ENCODE results near the gene CORIN. TPM values are rescaled to one million over a fixed set of nuclear protein-coding genes. Genes with fewer than 3 reads are reported as not detected.

CORIN gene
- total and polyA plus RNA-seq, 4 donors: 0.13 to 1.5 (median 0.68) TPM

DNA sequence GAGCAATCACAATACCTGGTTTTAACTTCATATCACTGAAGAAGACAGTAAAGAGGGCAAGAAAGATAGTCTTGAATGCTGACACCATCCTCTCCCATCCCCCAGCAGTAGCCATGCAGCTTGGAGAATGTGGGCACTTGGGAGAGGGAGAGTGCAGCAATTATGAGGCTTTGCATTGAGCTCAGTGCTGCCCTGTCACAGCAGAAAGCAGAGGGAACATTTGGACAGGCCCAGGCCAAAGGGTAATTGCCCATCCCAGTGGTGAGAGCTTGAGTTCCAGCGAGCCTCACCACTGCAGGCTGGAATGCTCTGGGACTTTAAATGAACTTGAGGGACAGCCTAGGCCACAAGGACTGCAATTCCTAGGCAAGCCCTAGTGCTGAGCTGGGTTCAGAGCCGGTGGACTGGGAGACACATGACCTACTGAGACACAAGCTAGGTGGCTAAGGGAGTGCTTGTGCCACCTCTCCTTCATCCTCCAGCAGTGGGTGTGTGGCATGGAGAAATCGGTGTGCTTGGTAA is 36.3 kb downstream of the CORIN start:
- H3K4me3 ChIP-seq (ENCODE audit: low read length in 2 of 2): no peak overlapping the region
- H3K27me3 ChIP-seq (ENCODE audit: control insufficient read depth in 1 of 2, insufficient read depth in 2 of 2, low read length in 1 of 2): no peaks in the 10 kb centered on the region
- DNase-seq (no peak), ATAC-seq (ENCODE audit: low FRiP score) (no peak)
- H3K9me3 ChIP-seq (ENCODE audit: control insufficient read depth, low read length): no peaks in the 10 kb centered on the region
- 76 to 79% methylated on average over 3 of the region's 3 CpGs for WGBS, 2 donors
- H3K36me3 ChIP-seq (ENCODE audit: control insufficient read depth in 1 of 2, insufficient read depth in 2 of 2, low read length in 1 of 2): no peaks in the 10 kb centered on the region
- H3K4me1 ChIP-seq (ENCODE audit: control insufficient read depth in 1 of 2, insufficient read depth in 2 of 2, low read length in 2 of 2): no peaks in the 10 kb centered on the region
- no peak overlapping the region for H3K27ac ChIP-seq (ENCODE audit: low read depth in 1 of 2, low read length in 2 of 2)
- intact Hi-C loops (cut with DNase I): no loop called here

- WGBS, 2 donors: 64 to 70% methylated on average over 3 of the region's 3 CpGs
- Histone ChIP-seq H3K4me3 (ENCODE audit: low read length in 2 of 2) (no peak overlapping the region), H3K9me3 (ENCODE audit: control insufficient read depth, low read length) (no peaks in the 10 kb centered on the region), H3K4me1 (ENCODE audit: control insufficient read depth in 1 of 2, insufficient read depth in 2 of 2, low read length in 2 of 2) (no peaks in the 10 kb centered on the region), H3K27ac (ENCODE audit: low read depth in 1 of 2, low read length in 2 of 2) (no peak overlapping the region), H3K36me3 (ENCODE audit: control insufficient read depth in 1 of 2, insufficient read depth in 2 of 2, low read length in 1 of 2) (no peaks in the 10 kb centered on the region), H3K27me3 (ENCODE audit: control insufficient read depth in 1 of 2, insufficient read depth in 2 of 2, low read length in 1 of 2) (no peaks in the 10 kb centered on the region)
- DNase-seq: no peak
- ATAC-seq (ENCODE audit: low FRiP score): no peak
- intact Hi-C loops (cut with DNase I): no loop called here
Observed at GRCh38 chr4:47798165-47798564, 39.7 kb downstream of the CORIN start.

- intact Hi-C loops (cut with DNase I): no loop called here
- Histone ChIP-seq H3K27ac (ENCODE audit: low read depth in 1 of 2, low read length in 2 of 2) (no peak overlapping the region), H3K27me3 (ENCODE audit: control insufficient read depth in 1 of 2, insufficient read depth in 2 of 2, low read length in 1 of 2) (no peaks in the 10 kb centered on the region), H3K4me3 (ENCODE audit: low read length in 2 of 2) (no peak overlapping the region), H3K36me3 (ENCODE audit: control insufficient read depth in 1 of 2, insufficient read depth in 2 of 2, low read length in 1 of 2) (no peaks in the 10 kb centered on the region), H3K9me3 (ENCODE audit: control insufficient read depth, low read length) (no peaks in the 10 kb centered on the region), H3K4me1 (ENCODE audit: control insufficient read depth in 1 of 2, insufficient read depth in 2 of 2, low read length in 2 of 2) (no peaks in the 10 kb centered on the region)
- ATAC-seq (ENCODE audit: low FRiP score) (no peak), DNase-seq (no peak)
- 66 to 73% methylated on average over 2 of the region's 2 CpGs for WGBS, 2 donors
Observed at GRCh38 chr4:47791965-47792364, 45.9 kb downstream of the CORIN start.

DNA sequence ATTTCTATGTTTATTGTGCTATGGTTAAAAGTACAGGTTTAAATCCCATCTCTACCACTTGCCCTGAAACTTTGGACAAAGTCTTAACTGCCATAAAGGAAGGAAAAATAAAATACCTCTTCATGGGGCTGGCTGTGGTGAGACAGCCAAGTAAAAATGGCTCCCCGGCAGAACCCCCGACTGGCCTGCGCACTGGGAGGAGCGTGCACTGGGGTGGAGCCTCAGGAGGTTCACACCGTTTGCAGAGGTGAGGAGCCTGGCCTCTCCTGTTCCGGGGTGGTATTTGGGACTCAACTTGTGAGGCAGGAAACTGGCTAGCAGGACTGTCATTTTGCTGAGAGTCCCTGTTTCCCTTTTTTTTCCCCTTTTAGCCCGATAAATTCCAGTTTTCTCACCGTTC is 47.8 kb downstream of the CORIN start:
- ATAC-seq (ENCODE audit: low FRiP score): no peak
- 85 to 88% methylated on average over 8 of the region's 8 CpGs for WGBS, 2 donors

DNA sequence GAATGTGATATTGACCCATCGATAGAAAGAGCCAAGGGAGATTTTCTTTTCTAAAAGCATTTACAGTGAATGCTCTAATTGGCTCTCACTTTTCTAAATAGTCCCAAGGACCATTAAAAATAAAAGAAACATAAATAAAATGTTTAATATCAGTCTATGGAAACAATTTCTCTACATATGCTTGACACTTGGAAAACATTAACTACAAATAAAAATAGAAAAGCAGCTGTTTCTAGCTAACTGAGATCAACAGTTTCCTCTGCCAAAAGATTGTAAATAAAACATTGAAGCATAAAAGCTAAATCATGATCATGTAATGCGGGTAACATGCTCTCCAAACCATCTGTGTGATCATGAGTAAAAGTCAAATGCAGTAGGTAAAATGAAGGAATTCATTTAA is 49.7 kb downstream of the CORIN start:
- Histone ChIP-seq H3K36me3 (ENCODE audit: control insufficient read depth in 1 of 2, insufficient read depth in 2 of 2, low read length in 1 of 2) (no peaks in the 10 kb centered on the region), H3K27ac (ENCODE audit: low read depth in 1 of 2, low read length in 2 of 2) (no peak overlapping the region), H3K27me3 (ENCODE audit: control insufficient read depth in 1 of 2, insufficient read depth in 2 of 2, low read length in 1 of 2) (no peaks in the 10 kb centered on the region), H3K4me3 (ENCODE audit: low read length in 2 of 2) (no peak overlapping the region), H3K9me3 (ENCODE audit: control insufficient read depth, low read length) (no peaks in the 10 kb centered on the region), H3K4me1 (ENCODE audit: control insufficient read depth in 1 of 2, insufficient read depth in 2 of 2, low read length in 2 of 2) (no peaks in the 10 kb centered on the region)
- intact Hi-C loops (cut with DNase I): no loop called here
- DNase-seq: no peak
- no peak for ATAC-seq (ENCODE audit: low FRiP score)
- 79 to 81% methylated on average over 2 of the region's 2 CpGs for WGBS, 2 donors

More for the DNA sequence above, 47.8 kb downstream of the CORIN start:
- H3K36me3 ChIP-seq (ENCODE audit: control insufficient read depth in 1 of 2, insufficient read depth in 2 of 2, low read length in 1 of 2): no peaks in the 10 kb centered on the region
- H3K4me3 ChIP-seq (ENCODE audit: low read length in 2 of 2): no peak overlapping the region
- H3K27me3 ChIP-seq (ENCODE audit: control insufficient read depth in 1 of 2, insufficient read depth in 2 of 2, low read length in 1 of 2): no peaks in the 10 kb centered on the region
- H3K4me1 ChIP-seq (ENCODE audit: control insufficient read depth in 1 of 2, insufficient read depth in 2 of 2, low read length in 2 of 2): no peaks in the 10 kb centered on the region
- H3K9me3 ChIP-seq (ENCODE audit: control insufficient read depth, low read length): no peaks in the 10 kb centered on the region
- no peak for DNase-seq
- intact Hi-C loops (cut with DNase I): no loop called here
- H3K27ac ChIP-seq (ENCODE audit: low read depth in 1 of 2, low read length in 2 of 2): no peak overlapping the region

GRCh38 chr4:47786958-47787370 is 50.9 kb downstream of the CORIN start:
- H3K36me3 ChIP-seq (ENCODE audit: control insufficient read depth in 1 of 2, insufficient read depth in 2 of 2, low read length in 1 of 2): no peaks in the 10 kb centered on the region
- intact Hi-C loops (cut with DNase I): no loop called here
- DNase-seq (no peak), ATAC-seq (ENCODE audit: low FRiP score) (no peak)
- H3K9me3 ChIP-seq (ENCODE audit: control insufficient read depth, low read length): no peaks in the 10 kb centered on the region
- H3K4me1 ChIP-seq (ENCODE audit: control insufficient read depth in 1 of 2, insufficient read depth in 2 of 2, low read length in 2 of 2): no peaks in the 10 kb centered on the region
- H3K4me3 ChIP-seq (ENCODE audit: low read length in 2 of 2): no peak overlapping the region
- H3K27me3 ChIP-seq (ENCODE audit: control insufficient read depth in 1 of 2, insufficient read depth in 2 of 2, low read length in 1 of 2): no peaks in the 10 kb centered on the region
- no peak overlapping the region for H3K27ac ChIP-seq (ENCODE audit: low read depth in 1 of 2, low read length in 2 of 2)
- 49 to 66% methylated on average over 4 of the region's 4 CpGs for WGBS, 2 donors

DNA sequence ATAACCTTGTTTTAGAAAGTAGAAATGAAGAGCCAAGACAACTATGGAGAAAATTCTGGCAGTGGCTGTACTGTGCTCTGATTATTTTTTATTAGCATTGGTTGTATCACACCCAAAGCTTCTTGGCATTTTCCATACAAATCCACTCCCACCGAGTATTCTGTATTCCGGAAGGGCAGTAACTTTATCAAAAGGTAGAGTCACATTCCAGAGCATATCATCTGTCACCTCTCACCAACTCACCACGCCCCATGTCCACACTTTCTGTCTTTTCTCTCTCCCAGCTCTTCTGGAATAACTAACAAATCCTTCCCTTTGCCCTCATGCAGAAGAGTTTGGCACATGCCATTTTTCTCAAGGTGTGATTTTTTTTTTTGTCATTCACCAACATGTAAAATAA is 52.7 kb downstream of the CORIN start:
- no peak for DNase-seq
- intact Hi-C loops (cut with DNase I): no loop called here
- no peaks in the 10 kb centered on the region for H3K27me3 ChIP-seq (ENCODE audit: control insufficient read depth in 1 of 2, insufficient read depth in 2 of 2, low read length in 1 of 2)
- WGBS, 2 donors: 56 to 68% methylated on average over 3 of the region's 3 CpGs
- ATAC-seq (ENCODE audit: low FRiP score): no peak
- H3K9me3 ChIP-seq (ENCODE audit: control insufficient read depth, low read length): no peaks in the 10 kb centered on the region
- no peaks in the 10 kb centered on the region for H3K4me1 ChIP-seq (ENCODE audit: control insufficient read depth in 1 of 2, insufficient read depth in 2 of 2, low read length in 2 of 2)
- no peak overlapping the region for H3K27ac ChIP-seq (ENCODE audit: low read depth in 1 of 2, low read length in 2 of 2)
- H3K4me3 ChIP-seq (ENCODE audit: low read length in 2 of 2): no peak overlapping the region
- no peaks in the 10 kb centered on the region for H3K36me3 ChIP-seq (ENCODE audit: control insufficient read depth in 1 of 2, insufficient read depth in 2 of 2, low read length in 1 of 2)

GRCh38 chr4:47784222-47784621 is 53.6 kb downstream of the CORIN start:
- H3K27ac ChIP-seq (ENCODE audit: low read depth in 1 of 2, low read length in 2 of 2): no peak overlapping the region
- no peaks in the 10 kb centered on the region for H3K36me3 ChIP-seq (ENCODE audit: control insufficient read depth in 1 of 2, insufficient read depth in 2 of 2, low read length in 1 of 2)
- no peaks in the 10 kb centered on the region for H3K4me1 ChIP-seq (ENCODE audit: control insufficient read depth in 1 of 2, insufficient read depth in 2 of 2, low read length in 2 of 2)
- H3K4me3 ChIP-seq (ENCODE audit: low read length in 2 of 2): no peak overlapping the region
- ATAC-seq (ENCODE audit: low FRiP score): no peak
- no peak for DNase-seq
- no peaks in the 10 kb centered on the region for H3K9me3 ChIP-seq (ENCODE audit: control insufficient read depth, low read length)
- no peaks in the 10 kb centered on the region for H3K27me3 ChIP-seq (ENCODE audit: control insufficient read depth in 1 of 2, insufficient read depth in 2 of 2, low read length in 1 of 2)
- intact Hi-C loops (cut with DNase I): no loop called here

DNA sequence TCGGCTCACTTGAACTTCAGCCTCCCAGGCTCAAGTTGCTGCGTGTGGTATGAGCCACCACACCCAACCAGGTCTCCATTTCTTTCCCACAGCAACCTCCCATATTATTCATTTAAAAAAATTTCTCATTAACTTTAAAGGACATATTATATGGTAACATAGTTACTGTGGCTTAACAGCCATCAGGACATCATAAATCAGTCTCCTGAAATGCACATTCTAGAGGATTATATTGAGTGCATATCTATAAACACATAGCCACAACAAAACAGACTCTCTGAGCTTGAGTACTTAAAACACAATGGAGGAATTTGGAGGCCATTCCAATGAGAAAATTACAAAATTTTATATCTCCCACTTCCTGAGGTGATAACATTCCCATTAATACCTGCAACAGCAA is 61.5 kb downstream of the CORIN start:
- DNase-seq: no peak
- Histone ChIP-seq H3K27ac (ENCODE audit: low read depth in 1 of 2, low read length in 2 of 2) (no peak overlapping the region), H3K9me3 (ENCODE audit: control insufficient read depth, low read length) (no peaks in the 10 kb centered on the region), H3K4me1 (ENCODE audit: control insufficient read depth in 1 of 2, insufficient read depth in 2 of 2, low read length in 2 of 2) (no peaks in the 10 kb centered on the region), H3K4me3 (ENCODE audit: low read length in 2 of 2) (no peak overlapping the region), H3K27me3 (ENCODE audit: control insufficient read depth in 1 of 2, insufficient read depth in 2 of 2, low read length in 1 of 2) (no peaks in the 10 kb centered on the region), H3K36me3 (ENCODE audit: control insufficient read depth in 1 of 2, insufficient read depth in 2 of 2, low read length in 1 of 2) (no peaks in the 10 kb centered on the region)
- no peak for ATAC-seq (ENCODE audit: low FRiP score)
- intact Hi-C loops (cut with DNase I): no loop called here
- 76 to 90% methylated on average over 2 of the region's 2 CpGs for WGBS, 2 donors
